MM.1S (cell line): ENCODE data around the gene UTS2.

Source experiments
- DNase-seq: peaks from one replicate; pipeline ENCODE4 v3.0.0-alpha.2; 2015
- H2AFZ ChIP-seq: fragments of 300-600 bp; sonication (generic); 2 replicates; pipeline ENCODE4 v1.6.0; 2016; ENCODE audit warnings: antibody characterized with exemption, low read length
- H3F3A ChIP-seq: fragments of 300-600 bp; sonication (generic); 2 replicates; pipeline ENCODE4 v1.6.1; 2016; ENCODE audit warnings: mild to moderate bottlenecking, antibody characterized with exemption, low read length, moderate library complexity, mixed read lengths; ENCODE audit not compliant: insufficient read depth
- H3K27ac ChIP-seq: fragments of 300-600 bp; sonication (generic); 2 replicates; pipeline ENCODE4 v1.5.1; 2016; ENCODE audit warnings: mild to moderate bottlenecking, low read length
- H3K27me3 ChIP-seq: fragments of 300-600 bp; sonication (generic); replicated peaks from 2 replicates; pipeline ENCODE4 v1.6.0; 2016; ENCODE audit warnings: low read length; ENCODE audit not compliant: insufficient read depth
- H3K36me3 ChIP-seq: fragments of 300-600 bp; sonication (generic); replicated peaks from 2 replicates; pipeline ENCODE4 v1.6.1; 2016; ENCODE audit warnings: mild to moderate bottlenecking, low read length, mixed read lengths; ENCODE audit not compliant: insufficient read depth
- H3K4me1 ChIP-seq: fragments of 300-600 bp; sonication (generic); 2 replicates; pipeline ENCODE4 v1.6.1; 2016; ENCODE audit warnings: low read length, mixed read lengths
- H3K4me2 ChIP-seq: fragments of 300-600 bp; sonication (generic); 2 replicates; pipeline ENCODE4 v1.6.0; 2016; ENCODE audit warnings: low read depth, low read length
- H3K4me3 ChIP-seq: fragments of 300-600 bp; sonication (generic); 2 replicates; pipeline ENCODE4 v1.5.1; 2016; ENCODE audit warnings: low read length, mixed read lengths
- H3K79me2 ChIP-seq: fragments of 300-600 bp; sonication (generic); 2 replicates; pipeline ENCODE4 v1.6.1; 2016; ENCODE audit warnings: mixed run types, low read length, mixed read lengths
- H3K9ac ChIP-seq: fragments of 300-600 bp; sonication (generic); 2 replicates; pipeline ENCODE4 v1.6.1; 2016; ENCODE audit warnings: low read length, mixed read lengths
- H3K9me2 ChIP-seq: fragments of 300-600 bp; sonication (generic); replicated peaks from 2 replicates; pipeline ENCODE4 v1.6.1; 2016; ENCODE audit warnings: mild to moderate bottlenecking, low read length, mixed read lengths; ENCODE audit not compliant: insufficient read depth
- H3K9me3 ChIP-seq: fragments of 300-600 bp; sonication (generic); replicated peaks from 2 replicates; pipeline ENCODE4 v1.6.1; 2016; ENCODE audit warnings: mild to moderate bottlenecking, low read length, mixed read lengths; ENCODE audit not compliant: insufficient read depth
- H4K20me1 ChIP-seq: fragments of 300-600 bp; sonication (generic); 2 replicates; pipeline ENCODE4 v1.6.1; 2016; ENCODE audit warnings: mild to moderate bottlenecking, low read length, moderate library complexity, mixed read lengths; ENCODE audit not compliant: insufficient read depth
- EZH2 ChIP-seq: fragments of 300-600 bp; sonication (generic); optimal IDR thresholded peaks from 2 replicates; pipeline ENCODE3; 2017; ENCODE audit warnings: low read depth, mild to moderate bottlenecking, antibody characterized with exemption, low read length, mixed read lengths
- EZH2phosphoT487 ChIP-seq: fragments of 300-600 bp; sonication (generic); IDR thresholded peaks from 2 replicates; pipeline ENCODE4 v1.6.1; 2018; ENCODE audit warnings: antibody characterized with exemption, low read length
- TF ChIP-seq, protein P1 (sequence below): fragments of 300-600 bp; sonication (generic); IDR thresholded peaks from 2 replicates; pipeline ENCODE4 v1.5.1; 2016; ENCODE audit warnings: antibody characterized with exemption, low read length, mixed read lengths

The UTS2 gene

DNA sequence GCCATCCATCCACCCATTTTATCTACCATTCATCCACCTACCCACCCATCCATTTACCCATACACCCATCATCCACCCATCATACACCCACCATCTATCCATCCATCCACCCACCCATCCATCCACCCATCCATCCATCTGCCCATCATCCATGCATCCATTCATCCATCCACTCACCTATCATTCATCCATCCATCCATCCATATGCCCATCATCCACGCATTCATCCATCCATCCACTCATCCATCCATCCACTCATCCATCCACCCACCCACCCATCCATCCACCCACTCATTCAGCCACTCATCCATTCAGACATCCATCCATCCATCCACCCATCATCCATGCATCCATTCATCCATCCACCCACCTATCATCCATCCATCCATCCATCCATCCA lies 31.9 kb upstream of the UTS2 start:
- no peaks in the 10 kb centered on the region for H3K9me2 ChIP-seq
- no peak overlapping the region for H2AFZ ChIP-seq
- H3K27ac ChIP-seq: no peak overlapping the region
- H3K9me3 ChIP-seq: no peaks in the 10 kb centered on the region
- H3K9ac ChIP-seq: no peak overlapping the region
- no peaks in the 10 kb centered on the region for H3K4me1 ChIP-seq
- peaks cover 49% of the 10 kb centered on the region for H3K27me3 ChIP-seq
- no peaks in the 10 kb centered on the region for H3K79me2 ChIP-seq
- H3K4me2 ChIP-seq: no peak overlapping the region
- H3F3A ChIP-seq: no peaks in the 10 kb centered on the region
- H3K4me3 ChIP-seq: no peak overlapping the region
- no peaks in the 10 kb centered on the region for H4K20me1 ChIP-seq
- H3K36me3 ChIP-seq: no peaks in the 10 kb centered on the region
- no peak for TF ChIP-seq EZH2
- TF ChIP-seq EZH2phosphoT487: no peak
- TF ChIP-seq, protein P1, sequence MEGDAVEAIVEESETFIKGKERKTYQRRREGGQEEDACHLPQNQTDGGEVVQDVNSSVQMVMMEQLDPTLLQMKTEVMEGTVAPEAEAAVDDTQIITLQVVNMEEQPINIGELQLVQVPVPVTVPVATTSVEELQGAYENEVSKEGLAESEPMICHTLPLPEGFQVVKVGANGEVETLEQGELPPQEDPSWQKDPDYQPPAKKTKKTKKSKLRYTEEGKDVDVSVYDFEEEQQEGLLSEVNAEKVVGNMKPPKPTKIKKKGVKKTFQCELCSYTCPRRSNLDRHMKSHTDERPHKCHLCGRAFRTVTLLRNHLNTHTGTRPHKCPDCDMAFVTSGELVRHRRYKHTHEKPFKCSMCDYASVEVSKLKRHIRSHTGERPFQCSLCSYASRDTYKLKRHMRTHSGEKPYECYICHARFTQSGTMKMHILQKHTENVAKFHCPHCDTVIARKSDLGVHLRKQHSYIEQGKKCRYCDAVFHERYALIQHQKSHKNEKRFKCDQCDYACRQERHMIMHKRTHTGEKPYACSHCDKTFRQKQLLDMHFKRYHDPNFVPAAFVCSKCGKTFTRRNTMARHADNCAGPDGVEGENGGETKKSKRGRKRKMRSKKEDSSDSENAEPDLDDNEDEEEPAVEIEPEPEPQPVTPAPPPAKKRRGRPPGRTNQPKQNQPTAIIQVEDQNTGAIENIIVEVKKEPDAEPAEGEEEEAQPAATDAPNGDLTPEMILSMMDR: no peak
- no peak for DNase-seq

DNA sequence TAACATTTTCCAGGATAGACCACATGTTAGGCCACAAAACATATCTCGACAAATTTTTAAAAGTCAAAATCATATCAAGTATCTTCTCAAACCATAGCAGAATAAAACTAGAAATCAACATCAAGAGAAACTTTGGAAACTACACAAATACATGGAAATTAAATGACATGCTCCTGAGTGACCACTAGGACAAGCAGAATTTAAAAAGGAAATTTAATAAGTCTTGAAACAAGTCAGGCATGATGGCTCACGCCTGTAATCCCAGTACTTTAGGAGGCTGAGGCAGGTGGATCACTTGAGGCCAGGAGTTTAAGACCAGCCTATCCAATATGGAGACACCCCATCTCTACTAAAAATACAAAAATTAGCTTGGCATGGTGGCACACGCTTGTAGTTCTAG lies 26.4 kb upstream of the UTS2 start:
- H3K4me1 ChIP-seq: no peaks in the 10 kb centered on the region
- no peaks in the 10 kb centered on the region for H3F3A ChIP-seq
- no peak overlapping the region for H3K27ac ChIP-seq
- no peak for DNase-seq
- no peaks in the 10 kb centered on the region for H3K79me2 ChIP-seq
- H2AFZ ChIP-seq: no peak overlapping the region
- no peaks in the 10 kb centered on the region for H3K9me2 ChIP-seq
- no peak overlapping the region for H3K4me2 ChIP-seq
- H3K4me3 ChIP-seq: no peak overlapping the region
- H3K27me3 ChIP-seq: peaks cover 43% of the 10 kb centered on the region
- H4K20me1 ChIP-seq: no peaks in the 10 kb centered on the region
- H3K9ac ChIP-seq: no peak overlapping the region
- TF ChIP-seq EZH2 (no peak), EZH2phosphoT487 (no peak)
- TF ChIP-seq, protein P1: no peak
- no peaks in the 10 kb centered on the region for H3K9me3 ChIP-seq
- no peaks in the 10 kb centered on the region for H3K36me3 ChIP-seq

GRCh38 chr1:7878027-7878426 lies 25.2 kb upstream of the UTS2 start:
- Histone ChIP-seq H3F3A (no peaks in the 10 kb centered on the region), H3K9me2 (no peaks in the 10 kb centered on the region), H3K9me3 (no peaks in the 10 kb centered on the region), H4K20me1 (no peaks in the 10 kb centered on the region), H3K4me1 (no peaks in the 10 kb centered on the region), H2AFZ (no peak overlapping the region), H3K79me2 (no peaks in the 10 kb centered on the region), H3K27ac (no peak overlapping the region), H3K4me2 (no peak overlapping the region), H3K4me3 (no peak overlapping the region), H3K27me3 (peaks cover 54% of the 10 kb centered on the region), H3K9ac (no peak overlapping the region), H3K36me3 (no peaks in the 10 kb centered on the region)
- no peak for TF ChIP-seq EZH2phosphoT487
- TF ChIP-seq, protein P1: no peak
- TF ChIP-seq EZH2: no peak
- DNase-seq: no peak
